Kidney (tissue), 14 donors: ENCODE data around the gene PRKAR1B. TPM values are rescaled to one million over a fixed set of nuclear protein-coding genes. Genes with fewer than 3 reads are reported as not detected.

Experiments used
- DNase-seq, 5 donors: peaks; one replicate each; pipeline ENCODE4 v3.0.0-alpha.2; 2013 to 2020
- FAIRE-seq: peaks from 2 replicates; lab custom pipeline; 2012; peaks lifted over from hg19 to GRCh38; lab: Jason Lieb, UNC
- H3K27ac ChIP-seq, 2 donors: one replicate each; pipeline ENCODE4 v1.7.0; 2013; ENCODE audit warnings: low read depth in 2 of 2, low read length in 2 of 2, inconsistent platforms in 1 of 2
- H3K27me3 ChIP-seq: one replicate; pipeline ENCODE4 v1.7.1; 2013; ENCODE audit warnings: low read length, inconsistent platforms; ENCODE audit not compliant: control insufficient read depth, insufficient read depth
- H3K36me3 ChIP-seq, 3 donors: one replicate each; pipeline versions ENCODE4 v1.7.0 to v1.7.1; 2013; ENCODE audit warnings: low read length in 3 of 3, control low read depth in 1 of 3, inconsistent platforms in 1 of 3; ENCODE audit not compliant: insufficient read depth in 3 of 3, control insufficient read depth in 2 of 3
- H3K4me1 ChIP-seq, 3 donors: one replicate each; pipeline versions ENCODE4 v1.7.0 to v1.7.1; 2013; ENCODE audit warnings: low read length in 3 of 3, inconsistent platforms in 1 of 3, low read depth in 1 of 3; ENCODE audit not compliant: control insufficient read depth in 2 of 3, insufficient read depth in 2 of 3
- H3K4me3 ChIP-seq, 3 donors: one replicate each; pipeline versions ENCODE4 v1.7.0 to v1.8.1; 2013; ENCODE audit warnings: low read length in 3 of 3, control low read depth in 1 of 3, inconsistent platforms in 1 of 3
- H3K9ac ChIP-seq, 3 donors: one replicate each; pipeline versions ENCODE4 v1.7.0 to v1.7.1; 2013; ENCODE audit warnings: low read length in 3 of 3, control low read depth in 1 of 3, inconsistent platforms in 1 of 3
- H3K9me3 ChIP-seq, 3 donors: one replicate each; pipeline versions ENCODE4 v1.7.0 to v1.7.1; 2013; ENCODE audit warnings: low read length in 3 of 3, control low read depth in 1 of 3, inconsistent platforms in 1 of 3; ENCODE audit not compliant: control insufficient read depth in 2 of 3, insufficient read depth in 1 of 3
- intact Hi-C: fragments of 100-400 bp; cut with DNase I; formaldehyde crosslinking; loops from one replicate; pipeline ENCODE4 v1.11.1; 2022
- polyA plus RNA-seq: library from polyadenylated mRNA; stranded (reverse); fragments of 350-450 nt; fragmentation: Illumina TruSeq; extraction: RNeasy Lipid Tissue Mini Kit (QIAGEN cat#74804); gene quantifications from one replicate; pipeline ENCODE4 v1.2.3, GENCODE V29; 2014; ENCODE audit warnings: low read depth, low replicate concordance; ENCODE audit not compliant: insufficient read depth
- total RNA-seq: library from RNA; stranded (reverse); fragmentation: NEBNext Ultra II Directional; extraction: Animal tissue kit (Norgen Biotek cat#: 25700); gene quantifications from one replicate; pipeline ENCODE4 v1.2.1, GENCODE V29; 2021
- TF ChIP-seq, protein P1 (sequence below): IDR thresholded peaks from 3 replicates; pipeline ENCODE4 v1.5.1; 2012; ENCODE audit warnings: mild to moderate bottlenecking, moderate library complexity, borderline replicate concordance; ENCODE audit not compliant: insufficient read depth; ENCODE audit errors: extremely low read depth
- donor health status: control.
- donor health status: control.
- donor health status: control.
- donor health status: control.
- donor health status: control.
- donor health status: DM: yes; HTN: yes; CAD: no.
- donor health status: Normal renal cell carcinoma (clear cell type).

PRKAR1B gene
- total and polyA plus RNA-seq, 2 donors from 2014 or later = 15.9 to 21.4 TPM

DNA sequence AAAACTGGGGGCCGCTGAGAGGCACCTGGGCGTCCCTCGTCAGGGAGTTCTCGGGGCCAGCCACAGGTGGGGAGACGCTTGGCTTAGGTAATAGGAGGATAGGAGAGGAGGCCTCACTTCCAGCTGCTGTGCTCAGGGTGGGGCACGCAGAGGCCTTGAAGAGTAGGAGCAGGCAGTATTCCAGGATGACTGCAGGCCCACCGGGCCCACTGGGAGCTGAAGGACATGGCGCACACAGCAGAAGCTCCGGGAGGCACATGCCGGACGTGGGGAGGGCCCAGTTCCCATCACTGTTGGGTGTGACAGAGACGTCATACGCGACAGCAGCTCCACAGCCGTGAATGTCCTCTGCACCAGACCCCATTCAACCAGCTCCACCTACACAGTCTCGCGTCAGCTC is 185.4 kb downstream of the PRKAR1B start:
- Histone ChIP-seq H3K9me3 (peaks cover 0 to 5% (median 0%) of the 10 kb centered on the region in 3 donors), H3K36me3 (no peaks in the 10 kb centered on the region), H3K9ac (no peak overlapping the region), H3K27ac (no peak overlapping the region), H3K27me3 (no peaks in the 10 kb centered on the region), H3K4me3 (no peak overlapping the region), H3K4me1 (peaks cover 0 to 3% (median 0%) of the 10 kb centered on the region in 3 donors)
- TF ChIP-seq, protein P1, sequence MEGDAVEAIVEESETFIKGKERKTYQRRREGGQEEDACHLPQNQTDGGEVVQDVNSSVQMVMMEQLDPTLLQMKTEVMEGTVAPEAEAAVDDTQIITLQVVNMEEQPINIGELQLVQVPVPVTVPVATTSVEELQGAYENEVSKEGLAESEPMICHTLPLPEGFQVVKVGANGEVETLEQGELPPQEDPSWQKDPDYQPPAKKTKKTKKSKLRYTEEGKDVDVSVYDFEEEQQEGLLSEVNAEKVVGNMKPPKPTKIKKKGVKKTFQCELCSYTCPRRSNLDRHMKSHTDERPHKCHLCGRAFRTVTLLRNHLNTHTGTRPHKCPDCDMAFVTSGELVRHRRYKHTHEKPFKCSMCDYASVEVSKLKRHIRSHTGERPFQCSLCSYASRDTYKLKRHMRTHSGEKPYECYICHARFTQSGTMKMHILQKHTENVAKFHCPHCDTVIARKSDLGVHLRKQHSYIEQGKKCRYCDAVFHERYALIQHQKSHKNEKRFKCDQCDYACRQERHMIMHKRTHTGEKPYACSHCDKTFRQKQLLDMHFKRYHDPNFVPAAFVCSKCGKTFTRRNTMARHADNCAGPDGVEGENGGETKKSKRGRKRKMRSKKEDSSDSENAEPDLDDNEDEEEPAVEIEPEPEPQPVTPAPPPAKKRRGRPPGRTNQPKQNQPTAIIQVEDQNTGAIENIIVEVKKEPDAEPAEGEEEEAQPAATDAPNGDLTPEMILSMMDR = no peak
- peak in 1 of 5 donors; percentile 50 for DNase-seq
- FAIRE-seq = no peak
- intact Hi-C loops = no loop called here

DNA sequence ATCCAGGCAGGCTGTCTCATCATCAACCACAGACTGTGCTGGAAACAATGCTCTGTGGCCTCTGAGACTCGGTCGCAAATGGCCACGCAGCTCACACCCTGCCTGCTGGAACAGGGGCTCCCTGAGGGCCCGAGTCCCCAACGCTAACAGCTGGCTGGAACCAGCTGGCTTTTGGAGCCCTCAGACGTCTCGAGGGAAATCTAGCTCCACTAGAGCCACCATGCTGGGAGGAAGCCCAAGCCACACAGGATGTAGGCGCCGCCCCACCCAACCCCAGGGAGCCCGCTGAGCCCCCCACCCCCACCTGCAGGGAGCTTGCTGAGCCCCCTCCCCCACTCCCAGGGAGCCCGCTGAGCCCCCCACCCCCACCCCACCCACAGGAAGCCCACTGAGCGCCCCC is 186.1 kb downstream of the PRKAR1B start:
- Histone ChIP-seq H3K27ac (no peak overlapping the region), H3K9ac (no peak overlapping the region), H3K4me3 (no peak overlapping the region), H3K36me3 (no peaks in the 10 kb centered on the region), H3K9me3 (peaks cover 0 to 5% (median 0%) of the 10 kb centered on the region in 3 donors), H3K4me1 (peaks cover 0 to 3% (median 0%) of the 10 kb centered on the region in 3 donors), H3K27me3 (no peaks in the 10 kb centered on the region)
- DNase-seq (no peak), FAIRE-seq (no peak)
- intact Hi-C loops = no loop called here
- TF ChIP-seq, protein P1 = no peak

DNA sequence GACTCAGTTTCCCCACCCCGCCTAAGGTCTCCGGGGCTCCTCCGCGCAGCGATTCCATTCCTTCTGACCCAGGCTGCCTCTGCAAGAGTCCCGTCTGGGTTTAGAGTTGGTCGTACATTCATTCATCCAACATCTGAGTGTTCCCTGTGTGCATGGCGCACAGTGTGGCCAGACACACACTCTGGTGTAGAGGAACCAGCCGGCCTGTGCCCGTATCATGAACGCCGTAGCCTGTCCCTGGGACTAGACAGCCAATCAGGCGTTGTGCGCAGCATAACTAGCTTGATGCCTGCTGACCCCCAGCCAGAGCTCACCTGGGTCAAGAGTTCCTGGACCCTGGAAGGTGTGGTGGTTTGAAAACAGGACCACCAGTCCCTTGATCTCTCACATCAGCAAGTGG is 186.5 kb downstream of the PRKAR1B start:
- H3K27me3 ChIP-seq = no peaks in the 10 kb centered on the region
- peaks cover 0 to 3% (median 0%) of the 10 kb centered on the region in 3 donors for H3K4me1 ChIP-seq
- H3K36me3 ChIP-seq = no peaks in the 10 kb centered on the region
- no peak overlapping the region for H3K4me3 ChIP-seq
- FAIRE-seq (no peak), DNase-seq (no peak)
- intact Hi-C loops = no loop called here
- no peak overlapping the region for H3K27ac ChIP-seq
- no peak overlapping the region for H3K9ac ChIP-seq
- TF ChIP-seq, protein P1 = no peak
- peaks cover 0 to 5% (median 0%) of the 10 kb centered on the region in 3 donors for H3K9me3 ChIP-seq
